K562 (cell line): ENCODE results near the gene ANAPC4. TPM values are rescaled to one million over a fixed set of nuclear protein-coding genes. Genes with fewer than 3 reads are reported as not detected.

Source experiments
- CHD1 ChIP-seq: fragments of 200-600 bp; sonication (generic); IDR thresholded peaks from one replicate; pipeline ENCODE4 v1.6.1; 2012; ENCODE audit warnings: mild to moderate bottlenecking, moderate library complexity, low read length, inconsistent platforms
- FOSL1 ChIP-seq: fragments of 200-800 bp; sonication (Bioruptor generic); conservative IDR thresholded peaks from 2 replicates; pipeline ENCODE4 v1.6.1; 2016; ENCODE audit warnings: missing genetic modification characterization, missing compliant biosample characterization
- MAZ ChIP-seq, 2 experiments: fragments of 450-650 bp in 1 of 2; sonication (generic) in 1 of 2; formaldehyde crosslinking; IDR thresholded peaks in 1 of 2; conservative IDR thresholded peaks in 1 of 2; 2 replicates each; pipeline versions ENCODE4 v1.4.0 to v1.5.0; 2020; ENCODE audit warnings: mild to moderate bottlenecking in 1 of 2, missing genetic modification reagents in 1 of 2
- PTRF ChIP-seq: fragments of 450-650 bp; IDR thresholded peaks from 2 replicates; pipeline ENCODE4 v1.6.1; 2016; ENCODE audit warnings: mild to moderate bottlenecking, missing genetic modification characterization, missing compliant biosample characterization
- RBM22 ChIP-seq: fragments of 200-400 bp; formaldehyde crosslinking; IDR thresholded peaks from 2 replicates; pipeline ENCODE4 v1.6.1; 2018; ENCODE audit warnings: low read length, low read depth; ENCODE audit not compliant: poor library complexity, severe bottlenecking
- YY1 ChIP-seq, 3 experiments: IDR thresholded peaks; 2 replicates each; pipeline ENCODE4 v1.6.1; 2011; ENCODE audit warnings: low read length in 2 of 3, mild to moderate bottlenecking in 2 of 3, moderate library complexity in 2 of 3, borderline replicate concordance in 1 of 3, control low read depth in 1 of 3, low read depth in 1 of 3; ENCODE audit not compliant: insufficient read depth in 3 of 3, insufficient replicate concordance in 2 of 3, control insufficient read depth in 1 of 3, insufficient read length in 1 of 3; ENCODE audit errors: extremely low read depth in 1 of 3
- ZNF384 ChIP-seq: IDR thresholded peaks from 2 replicates; pipeline ENCODE4 v1.6.1; 2012; ENCODE audit warnings: low read depth, low read length, improper control_type of control experiment
- ZNF589 ChIP-seq: fragments of 200-800 bp; sonication (Bioruptor generic); IDR thresholded peaks from 2 replicates; pipeline ENCODE4 v1.6.1; 2016; ENCODE audit warnings: low read depth, missing genetic modification characterization, missing compliant biosample characterization
- polyA plus RNA-seq, 8 experiments: library from polyadenylated mRNA; depleted of rRNA in 4 of 8; stranded (reverse) in 5 of 8; unstranded in 3 of 8; fragments of >200 nt; fragmentation: Nextera tagmentation in 2 of 8; fragmentation: Illumina TruSeq in 1 of 8; extraction: Ambion mirVana in 2 of 8; extraction: Trizol in 1 of 8; gene quantifications; 2 replicates each; pipeline versions ENCODE4 v1.2.1 to v1.2.3, GENCODE V29; 2011 to 2014; ENCODE audit warnings: inconsistent platforms in 1 of 8, missing spikeins in 1 of 8
- total RNA-seq, 7 experiments: library from RNA; depleted of rRNA in 6 of 7; stranded (reverse); fragments of >200 nt in 6 of 7; fragmentation: Illumina TruSeq in 2 of 7; extraction: Trizol in 2 of 7; gene quantifications; 2 replicates each; pipeline versions ENCODE4 v1.2.1 to v1.2.3, GENCODE V29; 2011 to 2021; ENCODE audit warnings: low replicate concordance in 1 of 7
- TF ChIP-seq, protein P1 (sequence below): fragments of 200-600 bp; sonication (generic); IDR thresholded peaks from one replicate; pipeline ENCODE4 v1.6.1; 2012; ENCODE audit warnings: mild to moderate bottlenecking, low read depth, low read length, inconsistent platforms
- TF ChIP-seq, protein P2 (sequence below): sonication (generic); formaldehyde crosslinking; IDR thresholded peaks from 2 replicates; pipeline ENCODE4 v1.8.0; 2023; ENCODE audit warnings: mild to moderate bottlenecking, missing genetic modification reagents

Gene ANAPC4
- total and polyA plus RNA-seq, 9 of the 15 experiments (the other 6 are each of a cell fraction or from before 2014, with no cell fraction given) = 23.9 to 47.0 (median 31.9) TPM

DNA sequence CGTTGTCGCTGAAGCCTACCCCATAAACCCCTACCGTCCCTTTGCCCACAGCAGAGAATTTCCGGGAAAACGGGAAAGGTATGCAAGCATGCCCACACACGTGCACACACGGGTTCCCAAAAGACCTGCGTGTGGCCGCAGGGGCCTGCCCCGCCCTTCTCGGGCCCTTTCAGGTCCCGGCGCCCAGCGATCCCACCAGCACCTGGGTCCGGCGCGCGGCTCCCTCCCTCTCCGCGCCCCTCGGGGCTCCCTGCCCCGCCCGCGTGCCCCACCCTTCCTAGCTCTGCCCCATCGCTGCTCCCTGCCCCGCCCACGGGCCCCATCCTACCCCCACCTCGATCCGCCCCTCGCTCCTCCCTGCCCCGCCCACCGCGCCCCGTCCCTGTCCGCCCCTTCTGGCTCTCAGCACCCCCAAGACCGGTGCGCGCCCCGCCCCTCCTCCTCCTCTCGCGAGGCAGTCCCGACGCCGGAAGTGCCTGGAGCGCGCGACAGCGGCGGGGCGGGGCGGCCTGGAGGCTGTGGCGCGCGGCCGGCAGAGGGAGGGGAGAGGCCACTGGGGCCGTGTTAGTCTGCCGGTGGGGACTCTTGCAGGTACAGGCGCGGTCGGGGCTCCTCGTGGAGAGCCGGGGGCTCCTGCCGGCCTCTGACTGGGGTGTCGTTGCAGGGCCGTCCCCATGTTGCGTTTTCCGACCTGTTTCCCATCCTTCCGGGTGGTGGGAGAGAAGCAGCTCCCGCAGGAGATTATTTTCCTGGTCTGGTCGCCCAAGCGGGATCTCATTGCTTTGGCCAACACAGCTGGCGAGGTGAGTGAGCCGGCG is at the start of gene ANAPC4 (continued):
- TF ChIP-seq, protein P1, sequence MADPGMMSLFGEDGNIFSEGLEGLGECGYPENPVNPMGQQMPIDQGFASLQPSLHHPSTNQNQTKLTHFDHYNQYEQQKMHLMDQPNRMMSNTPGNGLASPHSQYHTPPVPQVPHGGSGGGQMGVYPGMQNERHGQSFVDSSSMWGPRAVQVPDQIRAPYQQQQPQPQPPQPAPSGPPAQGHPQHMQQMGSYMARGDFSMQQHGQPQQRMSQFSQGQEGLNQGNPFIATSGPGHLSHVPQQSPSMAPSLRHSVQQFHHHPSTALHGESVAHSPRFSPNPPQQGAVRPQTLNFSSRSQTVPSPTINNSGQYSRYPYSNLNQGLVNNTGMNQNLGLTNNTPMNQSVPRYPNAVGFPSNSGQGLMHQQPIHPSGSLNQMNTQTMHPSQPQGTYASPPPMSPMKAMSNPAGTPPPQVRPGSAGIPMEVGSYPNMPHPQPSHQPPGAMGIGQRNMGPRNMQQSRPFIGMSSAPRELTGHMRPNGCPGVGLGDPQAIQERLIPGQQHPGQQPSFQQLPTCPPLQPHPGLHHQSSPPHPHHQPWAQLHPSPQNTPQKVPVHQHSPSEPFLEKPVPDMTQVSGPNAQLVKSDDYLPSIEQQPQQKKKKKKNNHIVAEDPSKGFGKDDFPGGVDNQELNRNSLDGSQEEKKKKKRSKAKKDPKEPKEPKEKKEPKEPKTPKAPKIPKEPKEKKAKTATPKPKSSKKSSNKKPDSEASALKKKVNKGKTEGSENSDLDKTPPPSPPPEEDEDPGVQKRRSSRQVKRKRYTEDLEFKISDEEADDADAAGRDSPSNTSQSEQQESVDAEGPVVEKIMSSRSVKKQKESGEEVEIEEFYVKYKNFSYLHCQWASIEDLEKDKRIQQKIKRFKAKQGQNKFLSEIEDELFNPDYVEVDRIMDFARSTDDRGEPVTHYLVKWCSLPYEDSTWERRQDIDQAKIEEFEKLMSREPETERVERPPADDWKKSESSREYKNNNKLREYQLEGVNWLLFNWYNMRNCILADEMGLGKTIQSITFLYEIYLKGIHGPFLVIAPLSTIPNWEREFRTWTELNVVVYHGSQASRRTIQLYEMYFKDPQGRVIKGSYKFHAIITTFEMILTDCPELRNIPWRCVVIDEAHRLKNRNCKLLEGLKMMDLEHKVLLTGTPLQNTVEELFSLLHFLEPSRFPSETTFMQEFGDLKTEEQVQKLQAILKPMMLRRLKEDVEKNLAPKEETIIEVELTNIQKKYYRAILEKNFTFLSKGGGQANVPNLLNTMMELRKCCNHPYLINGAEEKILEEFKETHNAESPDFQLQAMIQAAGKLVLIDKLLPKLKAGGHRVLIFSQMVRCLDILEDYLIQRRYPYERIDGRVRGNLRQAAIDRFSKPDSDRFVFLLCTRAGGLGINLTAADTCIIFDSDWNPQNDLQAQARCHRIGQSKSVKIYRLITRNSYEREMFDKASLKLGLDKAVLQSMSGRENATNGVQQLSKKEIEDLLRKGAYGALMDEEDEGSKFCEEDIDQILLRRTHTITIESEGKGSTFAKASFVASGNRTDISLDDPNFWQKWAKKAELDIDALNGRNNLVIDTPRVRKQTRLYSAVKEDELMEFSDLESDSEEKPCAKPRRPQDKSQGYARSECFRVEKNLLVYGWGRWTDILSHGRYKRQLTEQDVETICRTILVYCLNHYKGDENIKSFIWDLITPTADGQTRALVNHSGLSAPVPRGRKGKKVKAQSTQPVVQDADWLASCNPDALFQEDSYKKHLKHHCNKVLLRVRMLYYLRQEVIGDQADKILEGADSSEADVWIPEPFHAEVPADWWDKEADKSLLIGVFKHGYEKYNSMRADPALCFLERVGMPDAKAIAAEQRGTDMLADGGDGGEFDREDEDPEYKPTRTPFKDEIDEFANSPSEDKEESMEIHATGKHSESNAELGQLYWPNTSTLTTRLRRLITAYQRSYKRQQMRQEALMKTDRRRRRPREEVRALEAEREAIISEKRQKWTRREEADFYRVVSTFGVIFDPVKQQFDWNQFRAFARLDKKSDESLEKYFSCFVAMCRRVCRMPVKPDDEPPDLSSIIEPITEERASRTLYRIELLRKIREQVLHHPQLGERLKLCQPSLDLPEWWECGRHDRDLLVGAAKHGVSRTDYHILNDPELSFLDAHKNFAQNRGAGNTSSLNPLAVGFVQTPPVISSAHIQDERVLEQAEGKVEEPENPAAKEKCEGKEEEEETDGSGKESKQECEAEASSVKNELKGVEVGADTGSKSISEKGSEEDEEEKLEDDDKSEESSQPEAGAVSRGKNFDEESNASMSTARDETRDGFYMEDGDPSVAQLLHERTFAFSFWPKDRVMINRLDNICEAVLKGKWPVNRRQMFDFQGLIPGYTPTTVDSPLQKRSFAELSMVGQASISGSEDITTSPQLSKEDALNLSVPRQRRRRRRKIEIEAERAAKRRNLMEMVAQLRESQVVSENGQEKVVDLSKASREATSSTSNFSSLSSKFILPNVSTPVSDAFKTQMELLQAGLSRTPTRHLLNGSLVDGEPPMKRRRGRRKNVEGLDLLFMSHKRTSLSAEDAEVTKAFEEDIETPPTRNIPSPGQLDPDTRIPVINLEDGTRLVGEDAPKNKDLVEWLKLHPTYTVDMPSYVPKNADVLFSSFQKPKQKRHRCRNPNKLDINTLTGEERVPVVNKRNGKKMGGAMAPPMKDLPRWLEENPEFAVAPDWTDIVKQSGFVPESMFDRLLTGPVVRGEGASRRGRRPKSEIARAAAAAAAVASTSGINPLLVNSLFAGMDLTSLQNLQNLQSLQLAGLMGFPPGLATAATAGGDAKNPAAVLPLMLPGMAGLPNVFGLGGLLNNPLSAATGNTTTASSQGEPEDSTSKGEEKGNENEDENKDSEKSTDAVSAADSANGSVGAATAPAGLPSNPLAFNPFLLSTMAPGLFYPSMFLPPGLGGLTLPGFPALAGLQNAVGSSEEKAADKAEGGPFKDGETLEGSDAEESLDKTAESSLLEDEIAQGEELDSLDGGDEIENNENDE = no peak
- no peak for TF ChIP-seq PTRF (tag)
- no peak for TF ChIP-seq CHD1
- no peak for TF ChIP-seq FOSL1 (tag)
- peak in 1 of 3 experiments; percentile 8 for TF ChIP-seq YY1 (IDR thresholded peaks at IDR 0.05; ENCODE audit: borderline replicate concordance in 1 of 3, control insufficient read depth in 1 of 3, extremely low read depth in 1 of 3, insufficient read depth in 3 of 3, insufficient read length in 1 of 3, insufficient replicate concordance in 2 of 3, low read depth in 1 of 3, low read length in 2 of 3)
- no peak for TF ChIP-seq ZNF384
- TF ChIP-seq ZNF589 (CRISPR knock-in tag) = no peak
- TF ChIP-seq RBM22 = peak; percentile 69
- TF ChIP-seq, protein P2, sequence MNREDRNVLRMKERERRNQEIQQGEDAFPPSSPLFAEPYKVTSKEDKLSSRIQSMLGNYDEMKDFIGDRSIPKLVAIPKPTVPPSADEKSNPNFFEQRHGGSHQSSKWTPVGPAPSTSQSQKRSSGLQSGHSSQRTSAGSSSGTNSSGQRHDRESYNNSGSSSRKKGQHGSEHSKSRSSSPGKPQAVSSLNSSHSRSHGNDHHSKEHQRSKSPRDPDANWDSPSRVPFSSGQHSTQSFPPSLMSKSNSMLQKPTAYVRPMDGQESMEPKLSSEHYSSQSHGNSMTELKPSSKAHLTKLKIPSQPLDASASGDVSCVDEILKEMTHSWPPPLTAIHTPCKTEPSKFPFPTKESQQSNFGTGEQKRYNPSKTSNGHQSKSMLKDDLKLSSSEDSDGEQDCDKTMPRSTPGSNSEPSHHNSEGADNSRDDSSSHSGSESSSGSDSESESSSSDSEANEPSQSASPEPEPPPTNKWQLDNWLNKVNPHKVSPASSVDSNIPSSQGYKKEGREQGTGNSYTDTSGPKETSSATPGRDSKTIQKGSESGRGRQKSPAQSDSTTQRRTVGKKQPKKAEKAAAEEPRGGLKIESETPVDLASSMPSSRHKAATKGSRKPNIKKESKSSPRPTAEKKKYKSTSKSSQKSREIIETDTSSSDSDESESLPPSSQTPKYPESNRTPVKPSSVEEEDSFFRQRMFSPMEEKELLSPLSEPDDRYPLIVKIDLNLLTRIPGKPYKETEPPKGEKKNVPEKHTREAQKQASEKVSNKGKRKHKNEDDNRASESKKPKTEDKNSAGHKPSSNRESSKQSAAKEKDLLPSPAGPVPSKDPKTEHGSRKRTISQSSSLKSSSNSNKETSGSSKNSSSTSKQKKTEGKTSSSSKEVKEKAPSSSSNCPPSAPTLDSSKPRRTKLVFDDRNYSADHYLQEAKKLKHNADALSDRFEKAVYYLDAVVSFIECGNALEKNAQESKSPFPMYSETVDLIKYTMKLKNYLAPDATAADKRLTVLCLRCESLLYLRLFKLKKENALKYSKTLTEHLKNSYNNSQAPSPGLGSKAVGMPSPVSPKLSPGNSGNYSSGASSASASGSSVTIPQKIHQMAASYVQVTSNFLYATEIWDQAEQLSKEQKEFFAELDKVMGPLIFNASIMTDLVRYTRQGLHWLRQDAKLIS (CRISPR knock-in tag) = no peak
- peak; percentile 89 to 93 for TF ChIP-seq MAZ (CRISPR knock-in tag; conservative IDR thresholded peaks at IDR 0.05 in 1 of 2, IDR thresholded peaks at IDR 0.05 in 1 of 2)
